Measurements from ENCODE around the gene HECTD3. TPM values are rescaled to one million over a fixed set of nuclear protein-coding genes. Genes with fewer than 3 reads are reported as not detected.

Gene HECTD3
- total and polyA plus RNA-seq, 9 of the 15 experiments (the other 6 are each of a cell fraction or from before 2014, with no cell fraction given), result 6.3 to 50.8 (median 18.9) TPM

DNA sequence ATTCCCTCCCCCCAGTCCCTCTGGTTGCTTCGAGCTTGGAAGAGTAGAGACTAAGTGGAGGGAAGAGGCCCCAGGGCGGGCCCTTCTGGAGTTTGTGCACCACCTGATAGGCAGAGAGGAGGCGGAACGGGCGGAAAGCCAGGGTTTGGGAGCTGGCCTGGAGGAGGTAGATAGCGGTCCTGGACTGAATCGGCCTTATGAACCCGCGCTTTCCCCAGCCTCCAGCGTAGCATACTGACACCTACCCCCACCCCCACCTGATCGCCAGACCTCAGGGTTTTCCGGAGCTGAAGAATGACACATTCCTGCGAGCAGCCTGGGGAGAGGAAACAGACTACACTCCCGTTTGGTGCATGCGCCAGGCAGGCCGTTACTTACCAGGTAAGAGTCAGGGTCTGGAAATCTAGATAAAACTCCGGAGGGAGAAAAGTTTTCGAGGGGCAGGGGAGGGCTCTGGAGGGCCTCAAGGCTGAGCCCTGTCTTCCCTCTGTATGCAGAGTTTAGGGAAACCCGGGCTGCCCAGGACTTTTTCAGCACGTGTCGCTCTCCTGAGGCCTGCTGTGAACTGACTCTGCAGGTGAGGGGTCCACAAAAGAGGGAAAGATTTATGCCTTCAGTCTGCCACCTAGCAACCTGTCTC is 1.6 kb upstream of the HECTD3 start (continued):
- TF ChIP-seq KDM4B (IDR thresholded peaks at IDR 0.05; ENCODE audit: borderline replicate concordance in 2 of 2, low read depth in 1 of 2) (peak in 1 of 2 experiments; percentile 69; a peak in 1 of 4 replicates), RBFOX2 (IDR thresholded peaks at IDR 0.05; ENCODE audit: low read depth, low read length) (peak; percentile 90), ZNF133 (CRISPR knock-in tag; IDR thresholded peaks at IDR 0.05) (no peak), ERF (CRISPR knock-in tag; IDR thresholded peaks at IDR 0.05) (no peak), FOSL1 (tag; conservative IDR thresholded peaks at IDR 0.05) (peak; percentile 87), ZNF77 (CRISPR knock-in tag; IDR thresholded peaks at IDR 0.05) (no peak), NFIX (CRISPR knock-in tag; IDR thresholded peaks at IDR 0.05; ENCODE audit: low read depth) (no peak), TCFL5 (CRISPR knock-in tag; conservative IDR thresholded peaks at IDR 0.05) (no peak), HMGN3 (IDR thresholded peaks at IDR 0.05; ENCODE audit: borderline replicate concordance, extremely low read depth, insufficient read length, low read depth, low read length) (peak; percentile 98), YY1 (IDR thresholded peaks at IDR 0.05; ENCODE audit: borderline replicate concordance in 1 of 3, control insufficient read depth in 1 of 3, extremely low read depth in 1 of 3, insufficient read depth in 3 of 3, insufficient read length in 1 of 3, insufficient replicate concordance in 2 of 3, low read depth in 1 of 3, low read length in 2 of 3) (peak in 1 of 3 experiments; percentile 57), BCL6 (CRISPR knock-in tag; IDR thresholded peaks at IDR 0.05) (no peak), POLR2A (conservative IDR thresholded peaks at IDR 0.05) (0 out of 2 replicates have a peak, but pooled peaks have one; percentile 50), GTF2F1 (IDR thresholded peaks at IDR 0.05; ENCODE audit: low read depth, low read length) (no peak), ZFX (CRISPR knock-in tag; IDR thresholded peaks at IDR 0.05) (peak; percentile 91), NCOR1 (IDR thresholded peaks at IDR 0.05) (peak; percentile 98), OTX1 (CRISPR knock-in tag; IDR thresholded peaks at IDR 0.05) (no peak), MCM2 (IDR thresholded peaks at IDR 0.05; ENCODE audit: low read depth) (no peak), ZNF354B (CRISPR knock-in tag; IDR thresholded peaks at IDR 0.05) (no peak), ZNF584 (CRISPR knock-in tag; IDR thresholded peaks at IDR 0.05; ENCODE audit: low read depth) (0 out of 2 replicates have a peak, but pooled peaks have one; percentile 35), CBFB (CRISPR knock-in tag; IDR thresholded peaks at IDR 0.05) (no peak), LARP7 (IDR thresholded peaks at IDR 0.05) (no peak; the same call in 1 of the 2 replicates), POLR2AphosphoS5 (IDR thresholded peaks at IDR 0.05; ENCODE audit: control insufficient read depth, insufficient read depth, low read depth, low read length) (peak; percentile 97)
- TF ChIP-seq, protein P1, sequence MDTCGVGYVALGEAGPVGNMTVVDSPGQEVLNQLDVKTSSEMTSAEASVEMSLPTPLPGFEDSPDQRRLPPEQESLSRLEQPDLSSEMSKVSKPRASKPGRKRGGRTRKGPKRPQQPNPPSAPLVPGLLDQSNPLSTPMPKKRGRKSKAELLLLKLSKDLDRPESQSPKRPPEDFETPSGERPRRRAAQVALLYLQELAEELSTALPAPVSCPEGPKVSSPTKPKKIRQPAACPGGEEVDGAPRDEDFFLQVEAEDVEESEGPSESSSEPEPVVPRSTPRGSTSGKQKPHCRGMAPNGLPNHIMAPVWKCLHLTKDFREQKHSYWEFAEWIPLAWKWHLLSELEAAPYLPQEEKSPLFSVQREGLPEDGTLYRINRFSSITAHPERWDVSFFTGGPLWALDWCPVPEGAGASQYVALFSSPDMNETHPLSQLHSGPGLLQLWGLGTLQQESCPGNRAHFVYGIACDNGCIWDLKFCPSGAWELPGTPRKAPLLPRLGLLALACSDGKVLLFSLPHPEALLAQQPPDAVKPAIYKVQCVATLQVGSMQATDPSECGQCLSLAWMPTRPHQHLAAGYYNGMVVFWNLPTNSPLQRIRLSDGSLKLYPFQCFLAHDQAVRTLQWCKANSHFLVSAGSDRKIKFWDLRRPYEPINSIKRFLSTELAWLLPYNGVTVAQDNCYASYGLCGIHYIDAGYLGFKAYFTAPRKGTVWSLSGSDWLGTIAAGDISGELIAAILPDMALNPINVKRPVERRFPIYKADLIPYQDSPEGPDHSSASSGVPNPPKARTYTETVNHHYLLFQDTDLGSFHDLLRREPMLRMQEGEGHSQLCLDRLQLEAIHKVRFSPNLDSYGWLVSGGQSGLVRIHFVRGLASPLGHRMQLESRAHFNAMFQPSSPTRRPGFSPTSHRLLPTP (IDR thresholded peaks at IDR 0.05; ENCODE audit: borderline replicate concordance, extremely low read depth, insufficient read length), result no peak
- TF ChIP-seq, protein P2, sequence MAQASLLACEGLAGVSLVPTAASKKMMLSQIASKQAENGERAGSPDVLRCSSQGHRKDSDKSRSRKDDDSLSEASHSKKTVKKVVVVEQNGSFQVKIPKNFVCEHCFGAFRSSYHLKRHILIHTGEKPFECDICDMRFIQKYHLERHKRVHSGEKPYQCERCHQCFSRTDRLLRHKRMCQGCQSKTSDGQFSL (CRISPR knock-in tag; IDR thresholded peaks at IDR 0.05), result peak; percentile 65
- TF ChIP-seq, protein P2 (tag; IDR thresholded peaks at IDR 0.05), result peak in 1 of 2 experiments; percentile 55; a peak in 1 of 4 replicates
